HAP-1 (cell line): Measurements from ENCODE around the gene HOXA1.

Experiments
- DNase-seq, 2 experiments: peaks; one replicate each; pipeline ENCODE4 v3.0.0-alpha.2; 2016 to 2020; ENCODE audit warnings: low spot score in 2 of 2
- H3K27me3 ChIP-seq: fragments of 250-450 bp; sonication (Bioruptor Pico); 2 replicates; pipeline ENCODE4 v1.5.1; 2020; ENCODE audit warnings: low read depth, mild to moderate bottlenecking, moderate library complexity
- H3K36me3 ChIP-seq: fragments of 250-450 bp; sonication (Bioruptor Pico); replicated peaks from 2 replicates; pipeline ENCODE4 v1.5.1; 2020; ENCODE audit warnings: mild to moderate bottlenecking
- H3K4me1 ChIP-seq: fragments of 250-450 bp; sonication (Bioruptor Pico); 2 replicates; pipeline ENCODE4 v1.5.1; 2020; ENCODE audit warnings: mild to moderate bottlenecking
- H3K4me3 ChIP-seq: fragments of 250-450 bp; sonication (Bioruptor Pico); 2 replicates; pipeline ENCODE4 v1.5.1; 2020; ENCODE audit warnings: mild to moderate bottlenecking, moderate library complexity
- H3K9me3 ChIP-seq: fragments of 250-450 bp; sonication (Bioruptor Pico); 2 replicates; pipeline ENCODE4 v1.5.1; 2020; ENCODE audit warnings: mild to moderate bottlenecking, moderate library complexity
- in situ Hi-C: fragments of 300-500 bp; cut with MboI; formaldehyde crosslinking; loops from 3 replicates; pipeline ENCODE4 v1.14.3; 2020; ENCODE audit warnings: low sequenced_read_pairs, inconsistent platforms, mixed read lengths

HOXA1 gene

DNA sequence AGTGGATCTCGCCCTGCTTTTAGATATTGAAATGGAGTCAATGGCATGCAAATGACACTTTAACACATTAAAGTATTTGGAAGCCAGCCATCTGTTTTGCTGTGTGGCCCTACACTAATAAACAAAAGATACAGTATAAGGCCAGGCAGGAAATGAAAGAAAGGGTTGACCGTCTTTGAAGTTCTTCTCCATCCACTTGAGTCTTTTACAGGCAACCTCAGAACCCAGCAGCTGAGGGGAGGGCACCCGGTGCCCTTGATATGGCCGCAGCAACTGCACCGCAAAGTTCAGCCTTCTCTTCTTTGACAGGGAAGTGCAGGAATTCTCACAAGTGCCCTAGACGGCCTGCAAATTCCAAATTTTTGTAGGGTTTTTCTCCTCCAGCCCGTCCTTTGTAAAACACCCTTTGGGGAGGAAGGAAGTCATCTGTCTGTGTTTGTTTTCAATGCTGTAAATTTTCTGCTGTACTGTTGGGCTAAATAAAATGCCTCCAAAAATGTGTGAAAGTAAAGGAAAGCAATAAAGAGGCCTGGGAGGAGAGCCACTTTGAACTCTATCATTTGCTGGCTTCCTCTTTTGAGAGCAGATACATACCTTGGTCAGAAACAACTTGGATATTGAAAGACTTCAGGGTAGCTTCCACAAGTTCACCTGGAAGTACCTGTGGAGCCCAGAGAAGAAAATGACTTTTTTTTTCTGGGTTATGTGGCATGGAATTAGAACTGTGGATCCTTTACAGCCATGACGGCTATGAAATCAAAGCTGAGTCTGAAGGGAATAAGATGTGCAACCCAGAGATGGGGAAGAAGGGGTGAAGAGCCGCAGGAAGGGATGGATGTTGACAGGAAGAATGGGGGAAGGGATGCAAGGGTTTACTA, 3.6 kb downstream of the HOXA1 start:
- no peak overlapping the region for H3K4me3 ChIP-seq
- H3K27me3 ChIP-seq = no peaks in the 10 kb centered on the region
- in situ Hi-C loops = no loop called here
- H3K9me3 ChIP-seq = no peaks in the 10 kb centered on the region
- DNase-seq = peak; percentile 49 to 58
- H3K36me3 ChIP-seq = no peaks in the 10 kb centered on the region
- H3K4me1 ChIP-seq = peaks cover 18% of the 10 kb centered on the region

DNA sequence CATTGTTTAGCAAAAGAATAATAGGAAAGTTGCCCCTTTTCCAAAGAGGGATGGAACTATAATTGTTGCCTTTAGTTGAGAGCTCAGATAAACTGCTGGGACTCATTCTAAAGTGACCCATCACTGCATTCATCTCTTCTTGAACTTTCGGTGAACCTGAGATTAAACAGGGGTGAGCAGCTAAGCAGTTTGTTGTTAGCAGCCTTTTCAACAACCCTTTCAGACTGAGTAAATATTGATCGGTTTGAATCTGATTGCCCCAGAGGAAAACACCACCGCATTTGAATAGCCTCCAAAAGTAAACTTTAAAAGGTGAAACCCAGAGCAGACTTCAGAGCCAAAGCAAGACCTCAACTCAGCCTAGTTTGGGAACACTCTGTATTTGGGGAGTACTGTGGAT, 4.7 kb downstream of the HOXA1 start:
- Histone ChIP-seq H3K4me1 (peaks cover 17% of the 10 kb centered on the region), H3K4me3 (no peak overlapping the region), H3K9me3 (no peaks in the 10 kb centered on the region), H3K36me3 (no peaks in the 10 kb centered on the region), H3K27me3 (no peaks in the 10 kb centered on the region)
- in situ Hi-C loops = no loop called here
- DNase-seq = peak in 1 of 2 experiments; percentile 28

DNA sequence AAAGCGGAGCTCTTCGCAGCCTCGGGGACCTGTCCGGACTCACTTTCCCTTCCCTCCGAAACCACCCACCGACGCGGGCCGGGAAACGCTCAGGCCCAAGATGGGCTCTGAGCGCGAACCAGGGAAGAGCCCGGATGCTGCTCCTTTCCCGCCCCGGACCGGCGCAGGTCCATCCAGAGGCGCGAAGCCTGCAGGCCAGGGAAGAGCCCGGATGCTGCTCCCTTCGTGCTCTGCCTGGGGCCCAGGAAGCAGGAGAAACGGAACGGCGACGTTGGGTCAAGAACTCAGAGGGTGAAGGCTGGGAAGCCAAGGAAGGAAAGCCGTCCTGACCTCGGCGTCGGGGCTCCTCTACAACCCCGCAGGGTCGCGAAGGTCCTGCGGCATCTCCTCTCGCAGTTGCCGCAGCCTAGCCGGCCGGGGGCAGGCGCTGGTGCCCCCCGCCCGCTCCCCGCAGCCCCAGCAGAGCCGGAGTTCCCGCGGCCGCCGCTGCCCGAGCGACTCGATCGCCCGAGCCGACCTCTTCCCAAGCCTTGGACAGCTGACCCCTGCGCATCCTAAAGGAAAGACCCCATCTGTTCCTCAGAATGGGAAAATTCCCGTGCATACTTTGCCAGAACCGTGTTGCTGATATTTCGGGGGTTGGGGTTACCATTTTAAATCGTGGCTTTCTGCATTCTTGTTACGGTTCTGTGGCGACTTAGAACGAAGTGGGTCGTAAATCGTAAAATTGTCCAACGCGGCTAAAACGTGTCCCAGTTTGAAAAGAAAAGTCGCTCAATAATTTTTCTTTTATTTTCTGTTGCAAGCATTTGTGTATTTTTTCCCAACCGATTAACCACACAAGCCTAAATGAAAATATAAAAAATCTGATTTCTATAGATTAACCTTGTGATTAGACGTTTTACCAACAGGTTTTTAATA, 7.5 kb downstream of the HOXA1 start:
- DNase-seq = no peak
- in situ Hi-C loops = no loop called here
- H3K27me3 ChIP-seq = no peaks in the 10 kb centered on the region

DNA sequence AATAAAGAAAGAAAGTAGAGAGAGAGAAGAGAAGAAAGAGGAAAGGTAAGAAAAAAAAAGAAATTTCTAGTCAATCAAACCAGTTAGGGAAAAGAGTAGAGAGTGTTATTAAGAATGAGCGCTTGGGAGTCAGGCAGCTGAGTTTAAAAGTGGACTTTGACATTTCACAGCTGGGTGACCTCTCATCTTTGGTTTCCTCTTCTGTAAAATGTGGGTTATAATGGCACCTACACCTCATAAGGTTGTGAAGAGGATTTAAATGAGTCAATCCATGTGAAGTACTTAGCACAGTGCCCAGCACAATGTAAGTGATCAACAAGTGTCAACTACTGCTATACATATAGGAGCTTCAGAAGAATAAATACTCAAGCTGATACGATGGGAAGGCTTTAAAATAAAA, 12.2 kb downstream of the HOXA1 start:
- Histone ChIP-seq H3K36me3 (no peaks in the 10 kb centered on the region), H3K9me3 (no peaks in the 10 kb centered on the region), H3K4me1 (no peaks in the 10 kb centered on the region; the same call in 1 of the 2 replicates), H3K4me3 (no peak overlapping the region), H3K27me3 (no peaks in the 10 kb centered on the region)
- in situ Hi-C loops = no loop called here
- no peak for DNase-seq

More for the DNA sequence above, 7.5 kb downstream of the HOXA1 start:
- Histone ChIP-seq H3K36me3 (no peaks in the 10 kb centered on the region), H3K9me3 (no peaks in the 10 kb centered on the region), H3K4me3 (no peak overlapping the region), H3K4me1 (peaks cover 15% of the 10 kb centered on the region)

DNA sequence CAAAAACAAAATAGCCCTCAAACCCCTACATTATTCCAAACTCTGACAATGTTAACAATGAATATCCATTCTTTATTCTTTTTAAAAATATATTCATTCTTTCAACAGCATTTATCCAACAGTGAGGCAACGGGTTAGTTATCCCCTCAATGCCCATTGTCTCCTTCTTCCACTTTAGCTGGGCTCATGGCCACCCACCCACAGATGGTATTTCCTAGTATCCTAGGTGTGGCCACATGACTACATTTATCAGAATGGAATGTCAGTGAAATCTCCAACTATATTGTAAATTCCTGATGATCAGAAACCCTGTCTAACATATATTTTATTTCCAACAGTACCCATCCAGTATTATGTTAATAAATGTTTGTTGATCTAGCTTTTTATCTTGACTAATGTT, 13.6 kb downstream of the HOXA1 start:
- Histone ChIP-seq H3K4me3 (no peak overlapping the region), H3K9me3 (no peaks in the 10 kb centered on the region), H3K36me3 (no peaks in the 10 kb centered on the region), H3K4me1 (no peaks in the 10 kb centered on the region; the same call in 1 of the 2 replicates), H3K27me3 (no peaks in the 10 kb centered on the region)
- no peak for DNase-seq
- in situ Hi-C loops = no loop called here

DNA sequence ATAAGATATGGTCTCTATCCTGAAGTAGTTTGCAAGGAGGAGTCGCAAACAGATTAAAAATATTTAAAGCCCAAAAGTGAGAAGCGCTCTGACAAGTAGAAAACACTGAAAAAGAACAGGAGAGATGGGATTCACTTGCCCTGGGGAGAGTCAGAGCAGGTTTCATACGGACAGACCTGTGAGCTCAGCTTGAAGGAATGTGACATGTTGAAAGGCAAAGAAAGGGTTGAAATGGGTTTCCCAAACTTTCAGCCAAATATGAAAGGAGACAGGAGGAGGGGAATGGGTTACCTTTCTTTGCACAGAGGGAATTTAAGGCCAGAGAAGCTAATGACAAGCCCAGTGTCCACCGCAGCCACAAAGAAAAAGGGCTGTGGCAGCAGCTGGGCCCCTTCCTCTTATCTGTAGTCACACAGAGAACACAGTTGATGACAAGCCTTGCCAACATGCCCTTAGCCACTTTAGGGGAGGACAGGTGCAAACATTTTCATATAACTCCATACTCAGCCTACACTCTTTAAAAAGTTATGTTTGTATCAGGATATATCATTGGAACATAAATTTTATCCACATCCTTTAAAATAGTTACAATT, 14.9 kb downstream of the HOXA1 start:
- in situ Hi-C loops = no loop called here
- no peaks in the 10 kb centered on the region for H3K36me3 ChIP-seq
- no peak for DNase-seq
- no peaks in the 10 kb centered on the region for H3K27me3 ChIP-seq
- no peaks in the 10 kb centered on the region; the same call in 1 of the 2 replicates for H3K4me1 ChIP-seq
- H3K4me3 ChIP-seq = no peak overlapping the region
- H3K9me3 ChIP-seq = no peaks in the 10 kb centered on the region

DNA sequence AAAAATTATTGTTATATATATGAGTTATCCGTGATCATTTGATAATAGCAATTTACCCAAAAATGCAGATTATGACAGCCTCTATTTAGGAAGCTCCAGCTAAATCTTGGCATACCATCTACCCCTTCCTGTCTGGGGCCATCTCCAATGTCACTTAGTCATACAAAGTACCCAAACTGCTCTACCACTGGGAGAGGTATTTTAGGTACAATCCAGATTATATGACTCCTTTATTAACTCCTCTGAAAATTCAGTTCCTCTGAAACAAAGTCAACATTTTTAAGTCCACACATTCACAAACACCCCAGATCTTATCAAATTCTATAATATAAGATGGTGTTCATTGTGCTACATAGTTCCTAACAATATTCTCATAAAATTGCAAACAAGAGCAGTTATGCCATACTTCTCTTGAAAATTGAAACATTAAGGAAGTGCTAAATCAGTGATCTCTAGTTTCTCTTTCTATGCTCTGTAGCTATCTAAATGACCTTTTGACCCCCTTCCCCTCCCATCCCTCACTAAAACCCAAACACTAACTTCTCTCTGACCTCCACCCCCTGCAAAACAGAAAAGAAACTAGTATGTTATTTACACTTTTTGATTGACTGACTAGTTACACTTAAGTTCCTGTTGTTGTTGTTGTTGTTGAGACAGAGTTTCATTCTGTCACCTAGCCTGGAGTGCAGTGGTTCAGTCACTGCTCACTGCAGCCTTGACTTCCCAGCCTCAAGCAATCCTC, 16.4 kb downstream of the HOXA1 start:
- Histone ChIP-seq H3K4me1 (no peaks in the 10 kb centered on the region; the same call in 1 of the 2 replicates), H3K27me3 (no peaks in the 10 kb centered on the region), H3K9me3 (no peaks in the 10 kb centered on the region), H3K4me3 (no peak overlapping the region), H3K36me3 (no peaks in the 10 kb centered on the region)
- no peak for DNase-seq
- in situ Hi-C loops = no loop called here

DNA sequence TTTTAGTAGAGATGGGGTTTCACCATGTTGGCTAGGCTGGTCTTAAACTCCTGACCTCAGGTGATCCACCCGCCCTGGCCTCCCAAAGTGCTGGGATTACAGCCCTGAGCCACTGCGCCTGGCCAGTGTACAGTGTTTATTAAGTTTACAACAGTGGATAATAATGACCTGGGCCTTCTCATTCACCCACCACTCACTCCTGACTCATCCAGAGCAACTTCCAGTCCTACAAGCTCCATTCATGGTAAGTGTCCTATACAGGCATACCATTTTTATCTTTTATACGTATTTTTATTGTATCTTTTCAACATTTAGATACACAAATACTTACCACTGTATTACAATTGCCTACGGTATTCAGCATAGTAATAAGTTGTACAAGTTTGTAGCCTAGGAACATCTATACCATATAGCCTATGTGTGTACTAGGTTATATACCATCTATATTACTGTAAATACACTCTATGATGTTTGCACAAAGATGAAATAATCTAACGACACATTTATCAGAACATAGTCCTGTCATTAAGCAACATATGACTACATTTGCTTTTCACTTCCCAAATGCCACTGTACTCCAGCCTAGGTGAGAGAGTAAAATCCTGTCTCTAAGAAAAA, 17.1 kb downstream of the HOXA1 start:
- no peak overlapping the region for H3K4me3 ChIP-seq
- in situ Hi-C loops = no loop called here
- no peaks in the 10 kb centered on the region for H3K27me3 ChIP-seq
- no peak for DNase-seq
- H3K4me1 ChIP-seq = no peaks in the 10 kb centered on the region; the same call in 1 of the 2 replicates
- H3K9me3 ChIP-seq = no peaks in the 10 kb centered on the region
- H3K36me3 ChIP-seq = no peaks in the 10 kb centered on the region

DNA sequence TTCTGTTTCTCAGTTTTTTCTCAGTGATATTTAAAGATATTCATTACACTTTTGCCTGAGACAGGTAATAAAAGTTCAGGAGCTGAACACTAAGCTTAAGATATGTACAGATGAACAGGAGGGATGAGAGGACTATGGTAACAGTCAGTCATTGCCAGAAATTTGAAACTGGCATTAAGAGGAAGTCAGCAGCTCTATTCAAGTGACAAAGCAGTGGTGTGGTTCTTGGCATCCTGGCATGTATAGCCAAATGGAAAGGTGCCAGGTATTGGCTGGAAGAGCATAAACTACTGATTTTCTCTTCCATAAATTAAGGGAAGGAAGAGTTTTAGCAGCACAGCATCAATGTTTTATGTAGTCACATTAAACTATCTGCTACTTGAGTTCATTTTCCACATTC, 22.7 kb downstream of the HOXA1 start:
- no peak for DNase-seq
- no peaks in the 10 kb centered on the region for H3K36me3 ChIP-seq
- no peaks in the 10 kb centered on the region for H3K27me3 ChIP-seq
- H3K9me3 ChIP-seq = no peaks in the 10 kb centered on the region
- H3K4me3 ChIP-seq = no peak overlapping the region
- H3K4me1 ChIP-seq = no peaks in the 10 kb centered on the region
- in situ Hi-C loops = no loop called here

DNA sequence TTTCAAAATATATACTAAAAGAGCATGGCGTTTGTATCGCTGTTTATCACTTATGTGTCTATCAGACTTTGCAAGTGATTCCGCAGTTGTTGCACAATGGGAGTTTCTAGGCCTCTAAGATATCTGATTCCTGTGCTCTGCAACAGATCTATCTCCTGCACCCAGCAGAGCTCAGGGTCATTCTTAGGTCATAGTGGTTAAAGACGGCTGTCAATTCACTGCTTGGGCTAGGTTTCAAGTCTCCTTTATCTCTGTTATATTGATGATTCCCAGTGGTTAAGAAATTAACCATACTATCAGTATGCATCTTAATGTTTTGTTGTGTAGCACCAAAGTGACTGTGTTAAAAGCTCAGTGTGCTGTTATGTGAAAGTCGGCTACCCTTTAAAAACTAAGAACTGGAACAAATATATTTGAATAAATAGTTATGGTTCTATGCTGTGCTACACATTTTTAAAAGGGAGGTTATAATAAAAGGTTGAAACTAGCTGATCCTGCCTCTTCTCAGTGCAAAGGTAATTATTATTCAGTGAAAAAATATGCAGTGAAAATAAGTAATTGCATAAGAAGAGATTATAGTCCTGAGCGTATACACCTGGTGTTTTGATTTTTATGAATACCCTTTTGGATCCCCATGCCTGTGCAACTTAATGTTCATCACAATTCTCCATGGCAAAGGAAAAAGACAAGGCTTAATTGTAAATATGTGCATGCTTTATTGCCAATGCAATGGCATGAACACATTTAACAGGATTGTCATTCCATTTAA, 24.0 kb downstream of the HOXA1 start:
- DNase-seq = no peak
- in situ Hi-C loops = no loop called here
- no peak overlapping the region for H3K4me3 ChIP-seq

DNA sequence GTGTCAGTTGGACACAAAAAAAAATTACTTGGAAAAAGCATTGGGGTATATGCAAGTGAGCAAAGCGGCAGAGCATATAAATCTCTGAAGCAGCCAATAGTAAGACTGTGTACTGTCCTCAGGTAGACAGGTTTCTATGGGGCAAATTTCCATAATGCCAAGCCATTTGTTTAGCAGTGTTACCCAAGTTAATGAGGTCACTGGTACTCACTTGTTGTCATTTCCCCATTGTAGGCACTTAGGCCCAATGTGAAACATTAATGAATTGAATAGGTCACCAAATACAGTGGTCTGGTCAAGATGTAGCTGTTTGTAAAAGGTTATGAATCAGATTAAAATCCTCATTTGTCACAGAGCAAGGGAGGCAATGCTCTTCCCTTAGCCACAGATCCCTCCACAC, 27.5 kb downstream of the HOXA1 start:
- no peaks in the 10 kb centered on the region for H3K4me1 ChIP-seq
- no peak for DNase-seq
- H3K36me3 ChIP-seq = no peaks in the 10 kb centered on the region
- in situ Hi-C loops = no loop called here
- H3K9me3 ChIP-seq = no peaks in the 10 kb centered on the region
- H3K27me3 ChIP-seq = no peaks in the 10 kb centered on the region
- H3K4me3 ChIP-seq = no peak overlapping the region

More for the DNA sequence above, 24.0 kb downstream of the HOXA1 start:
- no peaks in the 10 kb centered on the region for H3K36me3 ChIP-seq
- no peaks in the 10 kb centered on the region for H3K27me3 ChIP-seq
- no peaks in the 10 kb centered on the region for H3K9me3 ChIP-seq
- H3K4me1 ChIP-seq = no peaks in the 10 kb centered on the region

DNA sequence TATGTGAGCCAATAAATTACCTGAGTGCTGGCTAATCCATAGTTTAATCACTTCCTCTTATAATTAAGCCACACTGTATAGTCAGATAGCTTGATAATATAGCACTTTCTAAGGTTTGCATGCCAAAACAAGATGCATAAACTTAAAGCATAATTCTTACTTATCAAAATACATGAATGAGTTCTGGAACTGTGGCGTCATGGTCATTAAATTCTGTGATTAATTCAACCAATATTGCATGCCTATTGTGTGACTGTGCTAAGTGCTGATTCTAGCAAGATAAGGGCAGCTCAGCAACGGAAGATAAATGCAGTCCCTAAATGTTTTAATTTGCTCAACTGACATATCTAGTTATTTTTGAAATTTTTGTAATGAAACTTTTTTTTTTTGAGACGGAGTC, 29.7 kb downstream of the HOXA1 start:
- in situ Hi-C loops = no loop called here
- H3K4me3 ChIP-seq = no peak overlapping the region
- no peak for DNase-seq
- no peaks in the 10 kb centered on the region for H3K4me1 ChIP-seq
- no peaks in the 10 kb centered on the region for H3K36me3 ChIP-seq
- no peaks in the 10 kb centered on the region for H3K9me3 ChIP-seq
- H3K27me3 ChIP-seq = no peaks in the 10 kb centered on the region
